Astrocyte of the cerebellum (primary cell): ENCODE measurements around the gene FBH1.

Source experiments
- DNase-seq: peaks from one replicate; pipeline ENCODE4 v3.0.0-alpha.2; 2011; ENCODE audit warnings: low read depth
- H3K4me3 ChIP-seq: 2 replicates; pipeline ENCODE4 v1.5.1; 2011; ENCODE audit warnings: mild to moderate bottlenecking, low read depth, low read length, moderate library complexity
- CTCF ChIP-seq: IDR thresholded peaks from 2 replicates; pipeline ENCODE4 v1.5.1; 2012; ENCODE audit warnings: low read length, low read depth, moderate library complexity, mild to moderate bottlenecking; ENCODE audit errors: missing control alignments
- in situ Hi-C: cut with HindIII; loops from 2 replicates; pipeline ENCODE4 v1.10.0; 2017; ENCODE audit warnings: low sequenced_read_pairs

FBH1 gene

GRCh38 chr10:5913736-5914135 lies 23.7 kb downstream of the FBH1 start:
- no peak overlapping the region for H3K4me3 ChIP-seq
- no peak for TF ChIP-seq CTCF
- DNase-seq, result no peak
- in situ Hi-C loops, result no loop called here

GRCh38 chr10:5915451-5915850 lies 25.4 kb downstream of the FBH1 start:
- in situ Hi-C loops, result no loop called here
- DNase-seq, result no peak
- TF ChIP-seq CTCF, result no peak

GRCh38 chr10:5917305-5917704 lies 27.3 kb downstream of the FBH1 start:
- no peak overlapping the region for H3K4me3 ChIP-seq
- in situ Hi-C loops, result no loop called here
- no peak for DNase-seq
- no peak for TF ChIP-seq CTCF

More at GRCh38 chr10:5915451-5915850, 25.4 kb downstream of the FBH1 start:
- H3K4me3 ChIP-seq, result no peak overlapping the region

- TF ChIP-seq CTCF, result no peak
- H3K4me3 ChIP-seq, result no peak overlapping the region
- in situ Hi-C loops, result no loop called here
- no peak for DNase-seq
These were observed 28.7 kb downstream of the FBH1 start for GRCh38 chr10:5918763-5919162.

- in situ Hi-C loops, result no loop called here
- DNase-seq, result no peak
These were observed 29.5 kb downstream of the FBH1 start for GRCh38 chr10:5919568-5919967.

GRCh38 chr10:5921746-5922145 lies 31.7 kb downstream of the FBH1 start:
- DNase-seq, result no peak
- no peak for TF ChIP-seq CTCF
- H3K4me3 ChIP-seq, result no peak overlapping the region
- in situ Hi-C loops, result no loop called here

More at GRCh38 chr10:5919568-5919967, 29.5 kb downstream of the FBH1 start:
- TF ChIP-seq CTCF, result no peak
- H3K4me3 ChIP-seq, result no peak overlapping the region

- DNase-seq, result no peak
- TF ChIP-seq CTCF, result no peak
- H3K4me3 ChIP-seq, result no peak overlapping the region
- in situ Hi-C loops, result no loop called here
These were observed 34.8 kb downstream of the FBH1 start for GRCh38 chr10:5924889-5925288.
